ENCODE data around the gene MIDN.

Gene MIDN

GRCh38 chr19:1254530-1255185 is 6.3 kb downstream of the MIDN start:
- TF ChIP-seq, protein P1, sequence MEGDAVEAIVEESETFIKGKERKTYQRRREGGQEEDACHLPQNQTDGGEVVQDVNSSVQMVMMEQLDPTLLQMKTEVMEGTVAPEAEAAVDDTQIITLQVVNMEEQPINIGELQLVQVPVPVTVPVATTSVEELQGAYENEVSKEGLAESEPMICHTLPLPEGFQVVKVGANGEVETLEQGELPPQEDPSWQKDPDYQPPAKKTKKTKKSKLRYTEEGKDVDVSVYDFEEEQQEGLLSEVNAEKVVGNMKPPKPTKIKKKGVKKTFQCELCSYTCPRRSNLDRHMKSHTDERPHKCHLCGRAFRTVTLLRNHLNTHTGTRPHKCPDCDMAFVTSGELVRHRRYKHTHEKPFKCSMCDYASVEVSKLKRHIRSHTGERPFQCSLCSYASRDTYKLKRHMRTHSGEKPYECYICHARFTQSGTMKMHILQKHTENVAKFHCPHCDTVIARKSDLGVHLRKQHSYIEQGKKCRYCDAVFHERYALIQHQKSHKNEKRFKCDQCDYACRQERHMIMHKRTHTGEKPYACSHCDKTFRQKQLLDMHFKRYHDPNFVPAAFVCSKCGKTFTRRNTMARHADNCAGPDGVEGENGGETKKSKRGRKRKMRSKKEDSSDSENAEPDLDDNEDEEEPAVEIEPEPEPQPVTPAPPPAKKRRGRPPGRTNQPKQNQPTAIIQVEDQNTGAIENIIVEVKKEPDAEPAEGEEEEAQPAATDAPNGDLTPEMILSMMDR (IDR thresholded peaks at IDR 0.05; ENCODE audit: control extremely low read depth, extremely low read depth, low read depth, missing control alignments), result no peak
- CTCF ChIA-PET, result interaction anchor here (2.7 to 18.0 kb wide), 2 partner anchors 12 to 13 kb away, joined by 22 to 491 read pairs; partner anchors contain the start of genes ATP5F1D and CBARP
- DNase-seq (ENCODE audit: extremely low spot score), result no peak
- POLR2A ChIA-PET, result interaction anchor here (1.0 to 2.8 kb wide), 3 partner anchors 12 to 180 kb away, joined by 3 to 18 read pairs (median 4); partner anchors contain the start of gene CIRBP

- TF ChIP-seq, protein P1 (IDR thresholded peaks at IDR 0.05; ENCODE audit: control extremely low read depth, extremely low read depth, low read depth, missing control alignments), result no peak
- POLR2A ChIA-PET, result interaction anchor here (1.0 to 2.8 kb wide), 3 partner anchors 11 to 181 kb away, joined by 3 to 18 read pairs (median 4); partner anchors contain the start of gene CIRBP
- no peak for DNase-seq (ENCODE audit: extremely low spot score)
- CTCF ChIA-PET, result interaction anchor here (1.8 to 18.0 kb wide), 3 partner anchors 12 to 14 kb away, joined by 4 to 491 read pairs (median 22); partner anchors contain the start of genes ATP5F1D, CBARP and CIRBP
Observed at GRCh38 chr19:1255186-1256161, 7.1 kb downstream of the MIDN start.

DNA sequence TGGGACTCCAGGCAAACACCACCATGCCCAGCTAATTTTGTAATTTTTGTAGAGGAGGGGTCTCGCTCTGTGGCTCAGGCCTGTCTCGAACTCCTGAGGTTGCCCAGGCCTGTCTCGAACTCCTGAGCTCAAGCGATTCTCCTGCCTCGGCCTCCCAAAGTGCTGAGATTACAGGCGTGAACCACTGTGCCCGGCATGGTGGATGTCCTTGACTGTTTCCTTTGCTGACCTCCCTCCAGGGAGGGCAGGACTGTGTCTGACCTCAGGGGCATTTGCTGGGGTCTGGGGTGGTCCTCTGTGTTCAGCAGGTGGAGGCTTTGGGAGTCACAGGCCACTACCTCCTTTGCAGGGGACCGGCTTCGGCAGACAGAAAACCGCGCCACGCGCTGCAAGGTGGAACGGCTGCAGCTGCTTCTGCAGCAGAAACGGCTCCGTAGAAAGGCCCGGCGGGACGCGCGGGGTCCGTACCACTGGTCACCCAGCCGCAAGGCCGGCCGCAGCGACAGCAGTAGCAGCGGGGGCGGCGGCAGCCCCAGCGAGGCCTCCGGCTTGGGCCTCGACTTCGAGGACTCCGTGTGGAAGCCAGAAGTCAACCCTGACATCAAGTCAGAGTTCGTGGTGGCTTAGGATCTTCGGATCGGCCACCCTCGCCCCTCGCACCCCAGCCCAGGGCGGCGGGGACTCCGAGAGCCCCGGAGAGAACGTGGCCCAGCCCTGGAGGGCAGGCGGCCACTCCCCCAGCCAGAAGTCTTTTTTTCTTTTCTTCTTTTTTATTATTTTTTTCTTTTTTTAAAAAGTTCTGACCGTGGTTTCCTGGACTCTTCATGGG is 8.5 kb downstream of the MIDN start:
- ChIA-PET CTCF (interaction anchor here (1.4 to 18.0 kb wide), 4 partner anchors 10 to 14 kb away, joined by 4 to 491 read pairs (median 13); partner anchors contain the start of genes ATP5F1D, CBARP and CIRBP), POLR2A (interaction anchor here (2.8 kb wide), 1 partner anchor 12 kb away, joined by 18 read pairs; the partner anchor contains the start of gene CIRBP)
- TF ChIP-seq, protein P1 (IDR thresholded peaks at IDR 0.05; ENCODE audit: control extremely low read depth, extremely low read depth, low read depth, missing control alignments), result no peak
- DNase-seq (ENCODE audit: extremely low spot score), result no peak

DNA sequence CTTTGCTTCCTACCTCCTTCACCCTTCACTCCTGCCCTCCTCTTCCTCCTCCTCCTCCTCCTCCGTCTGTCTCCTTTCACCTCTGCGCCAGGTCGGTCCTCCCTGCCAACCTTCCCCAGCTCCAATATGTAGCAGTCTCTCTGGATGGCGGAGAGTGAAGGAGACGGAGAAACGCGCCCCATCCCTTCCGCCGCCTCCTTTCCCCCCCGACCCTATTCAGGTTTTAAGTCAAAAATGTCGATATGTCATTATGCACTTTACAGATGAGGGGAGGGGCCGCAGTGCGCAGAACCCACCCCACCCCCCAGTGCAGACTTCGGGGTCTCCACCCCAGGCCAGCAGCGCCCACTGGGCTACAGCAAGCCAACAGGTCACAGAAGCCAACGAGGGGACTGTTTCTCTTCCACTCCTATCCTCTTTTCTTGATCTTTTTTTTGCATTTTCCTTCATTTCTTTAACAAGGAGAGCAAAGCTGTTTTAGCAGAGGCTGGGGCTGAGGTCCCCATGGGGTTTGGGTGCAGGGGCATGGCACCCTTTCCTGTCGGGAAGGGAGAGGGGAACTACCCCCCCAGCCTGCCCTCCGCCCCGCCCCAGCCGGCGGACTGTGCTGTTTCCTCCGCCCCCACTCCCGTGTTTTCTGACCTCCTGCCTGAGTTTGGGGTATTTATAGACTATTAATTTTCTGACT is 9.2 kb downstream of the MIDN start:
- DNase-seq (ENCODE audit: extremely low spot score), result no peak
- ChIA-PET CTCF (interaction anchor here (1.4 to 18.0 kb wide), 2 partner anchors 9 to 15 kb away, joined by 4 to 491 read pairs; partner anchors contain the start of genes ATP5F1D and CBARP), POLR2A (interaction anchor here (2.8 to 3.5 kb wide), 1 partner anchor 12 kb away, joined by 15 to 18 read pairs; the partner anchor contains the start of gene CIRBP)
- TF ChIP-seq, protein P1 (IDR thresholded peaks at IDR 0.05; ENCODE audit: control extremely low read depth, extremely low read depth, low read depth, missing control alignments), result no peak

GRCh38 chr19:1258163-1258492 is 9.7 kb downstream of the MIDN start:
- TF ChIP-seq, protein P1 (IDR thresholded peaks at IDR 0.05; ENCODE audit: control extremely low read depth, extremely low read depth, low read depth, missing control alignments), result no peak
- ChIA-PET POLR2A (interaction anchor here (3.5 kb wide), 1 partner anchor 11 kb away, joined by 15 read pairs; the partner anchor contains the start of gene CIRBP), CTCF (interaction anchor here (1.4 to 18.0 kb wide), 2 partner anchors 8 to 15 kb away, joined by 4 to 491 read pairs; partner anchors contain the start of genes ATP5F1D and CBARP)
- DNase-seq (ENCODE audit: extremely low spot score), result no peak

All from GM10248 (cell line).